CD4-positive, alpha-beta T cell treated with Interleukin-2 at 100 ng/mL for 4 hours (primary cell): ENCODE results near the gene NF1.

Source experiments
- DNase-seq: peaks from one replicate; pipeline ENCODE4 v3.0.0-alpha.2; 2020; ENCODE audit warnings: low spot score

The NF1 gene

GRCh38 chr17:31388770-31389656, 294.2 kb downstream of the NF1 start:
- peak; percentile 43 for DNase-seq

GRCh38 chr17:31389657-31390381, 295.0 kb downstream of the NF1 start:
- DNase-seq: no peak

- DNase-seq: no peak
Observed at GRCh38 chr17:31390426-31390747, 295.6 kb downstream of the NF1 start.

- DNase-seq: no peak
Observed at GRCh38 chr17:31390748-31391495, 296.1 kb downstream of the NF1 start.

GRCh38 chr17:31391496-31391949, 296.7 kb downstream of the NF1 start, which contains the start of gene RAB11FIP4:
TSS of gene RAB11FIP4 (plus strand) at chr17:31391675. CDS start at chr17:31391853, 178 bp downstream.
- DNase-seq: peak; percentile 6

- DNase-seq: no peak
Observed at GRCh38 chr17:31392002-31392855, 297.5 kb downstream of the NF1 start.

- DNase-seq: no peak
Observed at GRCh38 chr17:31392856-31393748, 298.3 kb downstream of the NF1 start.

- DNase-seq: no peak
Observed at GRCh38 chr17:31393749-31394146, 299.0 kb downstream of the NF1 start.

GRCh38 chr17:31394544-31394943, 299.8 kb downstream of the NF1 start:
- no peak for DNase-seq

- DNase-seq: no peak
Observed at GRCh38 chr17:31397256-31397939, 302.6 kb downstream of the NF1 start.

- no peak for DNase-seq
Observed at GRCh38 chr17:31398381-31399311, 303.9 kb downstream of the NF1 start.

- DNase-seq: no peak
Observed at GRCh38 chr17:31400481-31400950, 305.7 kb downstream of the NF1 start.

- no peak for DNase-seq
Observed at GRCh38 chr17:31401456-31402254, 306.9 kb downstream of the NF1 start.

- no peak for DNase-seq
Observed at GRCh38 chr17:31404028-31404949, 309.5 kb downstream of the NF1 start.

GRCh38 chr17:31405890-31406371, 311.2 kb downstream of the NF1 start:
- DNase-seq: no peak

GRCh38 chr17:31408586-31408985, 313.8 kb downstream of the NF1 start:
- DNase-seq: no peak
